ENCODE results near the gene MSL2. TPM values are rescaled to one million over a fixed set of nuclear protein-coding genes. Genes with fewer than 3 reads are reported as not detected.
A peak's percentile ranks its signal among the peaks of the same experiment; 100 is the strongest.

The MSL2 gene
- total RNA-seq, 2 experiments from 2014 or later, result 143 to 146 TPM

DNA sequence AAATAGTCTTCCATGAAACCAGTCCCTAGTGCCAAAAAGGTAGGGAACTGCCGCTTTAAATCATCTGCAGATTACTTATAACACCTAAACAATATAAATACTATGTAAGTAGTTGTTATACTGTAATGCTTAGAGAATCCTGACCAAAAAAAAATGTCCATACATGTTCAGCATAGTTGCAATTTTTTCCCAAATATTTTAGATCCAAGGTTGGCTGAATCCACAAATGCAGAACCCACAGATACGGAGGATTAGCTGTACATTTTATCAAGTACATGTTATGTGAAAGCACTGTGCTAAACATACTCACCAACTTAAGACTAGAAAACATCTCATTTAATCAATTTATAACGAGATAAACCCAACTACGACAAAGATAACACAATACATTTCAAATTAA, 9.3 kb downstream of the MSL2 start:
- Histone ChIP-seq H3K27me3 (ENCODE audit: control insufficient read depth in 1 of 2, insufficient read depth in 2 of 2, low read length in 2 of 2) (no peaks in the 10 kb centered on the region), H3K4me1 (ENCODE audit: insufficient read depth, low read length) (peaks cover 87% of the 10 kb centered on the region), H3K9me3 (ENCODE audit: control insufficient read depth in 1 of 2, insufficient read depth in 1 of 2, low read length in 2 of 2) (no peaks in the 10 kb centered on the region), H3K27ac (ENCODE audit: low read depth in 1 of 2, low read length in 2 of 2) (no peak overlapping the region), H3K36me3 (ENCODE audit: insufficient read depth, low read length) (no peaks in the 10 kb centered on the region), H3K4me3 (ENCODE audit: low read length) (no peak overlapping the region)
- ATAC-seq (ENCODE audit: poor library complexity), result no peak
- intact Hi-C loops (cut with DNase I, micrococcal nuclease), result loop anchor here in 1 of 2 experiments (1.0 kb wide), 1 partner anchor 7 kb away; no protein-coding TSS in a partner anchor
- Mint-ChIP-seq H3K4me1 (ENCODE audit: low read depth) (peaks cover 96% of the 10 kb centered on the region), H3K4me3 (peak overlapping the region; percentile 21), H3K27me3 (no peaks in the 10 kb centered on the region), H3K27ac (peak overlapping the region; percentile 15), H3K9me3 (no peaks in the 10 kb centered on the region), H3K36me3 (ENCODE audit: low read depth) (peaks cover 34% of the 10 kb centered on the region)
- POLR2A ChIA-PET, result interaction anchor here (1.0 to 4.7 kb wide), 4 partner anchors 8 to 675 kb away, joined by 3 to 22 read pairs (median 8); partner anchors contain the start of genes MSL2, NCK1 and STAG1
- DNase-seq, result no peak
- CTCF ChIA-PET, result interaction anchor here (0.7 to 1.6 kb wide), 2 partner anchors 9 to 427 kb away, joined by 3 to 4 read pairs; no protein-coding TSS in a partner anchor
- TF ChIP-seq, protein P1, sequence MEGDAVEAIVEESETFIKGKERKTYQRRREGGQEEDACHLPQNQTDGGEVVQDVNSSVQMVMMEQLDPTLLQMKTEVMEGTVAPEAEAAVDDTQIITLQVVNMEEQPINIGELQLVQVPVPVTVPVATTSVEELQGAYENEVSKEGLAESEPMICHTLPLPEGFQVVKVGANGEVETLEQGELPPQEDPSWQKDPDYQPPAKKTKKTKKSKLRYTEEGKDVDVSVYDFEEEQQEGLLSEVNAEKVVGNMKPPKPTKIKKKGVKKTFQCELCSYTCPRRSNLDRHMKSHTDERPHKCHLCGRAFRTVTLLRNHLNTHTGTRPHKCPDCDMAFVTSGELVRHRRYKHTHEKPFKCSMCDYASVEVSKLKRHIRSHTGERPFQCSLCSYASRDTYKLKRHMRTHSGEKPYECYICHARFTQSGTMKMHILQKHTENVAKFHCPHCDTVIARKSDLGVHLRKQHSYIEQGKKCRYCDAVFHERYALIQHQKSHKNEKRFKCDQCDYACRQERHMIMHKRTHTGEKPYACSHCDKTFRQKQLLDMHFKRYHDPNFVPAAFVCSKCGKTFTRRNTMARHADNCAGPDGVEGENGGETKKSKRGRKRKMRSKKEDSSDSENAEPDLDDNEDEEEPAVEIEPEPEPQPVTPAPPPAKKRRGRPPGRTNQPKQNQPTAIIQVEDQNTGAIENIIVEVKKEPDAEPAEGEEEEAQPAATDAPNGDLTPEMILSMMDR (IDR thresholded peaks at IDR 0.05), result no peak

DNA sequence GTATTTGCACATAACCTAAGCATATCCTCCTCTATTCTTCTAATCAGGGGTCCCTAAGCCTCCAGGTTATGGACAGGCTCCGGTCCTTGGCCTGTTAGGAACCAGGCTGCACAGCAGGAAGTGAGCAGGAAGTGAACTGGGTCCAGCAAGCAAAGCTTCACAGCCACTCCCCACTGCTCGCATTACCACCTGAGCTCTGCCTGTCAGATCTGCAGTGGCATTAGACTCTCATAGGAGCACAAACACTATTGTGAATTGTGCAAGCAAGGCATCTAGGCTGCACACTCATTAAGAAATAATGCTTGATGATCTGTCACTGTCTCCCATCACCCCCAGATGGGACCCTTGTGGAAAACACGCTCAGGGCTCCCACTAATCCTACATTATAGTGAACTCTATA, 9.8 kb downstream of the MSL2 start:
- Histone ChIP-seq H3K27me3 (ENCODE audit: control insufficient read depth in 1 of 2, insufficient read depth in 2 of 2, low read length in 2 of 2) (no peaks in the 10 kb centered on the region), H3K27ac (ENCODE audit: low read depth in 1 of 2, low read length in 2 of 2) (peak overlapping the region in 1 of 2 donors; percentile 24), H3K9me3 (ENCODE audit: control insufficient read depth in 1 of 2, insufficient read depth in 1 of 2, low read length in 2 of 2) (no peaks in the 10 kb centered on the region), H3K4me1 (ENCODE audit: insufficient read depth, low read length) (peaks cover 88% of the 10 kb centered on the region), H3K4me3 (ENCODE audit: low read length) (no peak overlapping the region), H3K36me3 (ENCODE audit: insufficient read depth, low read length) (no peaks in the 10 kb centered on the region)
- peak in 7 of 14 experiments; percentile 13 to 49 (median 37) for DNase-seq
- peaks cover 93% of the 10 kb centered on the region for H3K4me1 Mint-ChIP-seq (ENCODE audit: low read depth)
- CTCF ChIA-PET, result interaction anchor here (1.6 kb wide), 1 partner anchor 8 kb away, joined by 4 read pairs; no protein-coding TSS in a partner anchor
- H3K9me3 Mint-ChIP-seq, result no peaks in the 10 kb centered on the region
- TF ChIP-seq, protein P1 (IDR thresholded peaks at IDR 0.05), result no peak
- peak; percentile 52 for ATAC-seq (ENCODE audit: poor library complexity)
- peak overlapping the region; percentile 70 for H3K4me3 Mint-ChIP-seq
- POLR2A ChIA-PET, result interaction anchor here (1.1 to 4.7 kb wide), 3 partner anchors 8 to 566 kb away, joined by 3 to 22 read pairs (median 11); partner anchors contain the start of genes MSL2 and STAG1
- intact Hi-C loops (cut with DNase I, micrococcal nuclease), result loop anchor here in 1 of 2 experiments (1.0 kb wide), 1 partner anchor 8 kb away; no protein-coding TSS in a partner anchor
- H3K27ac Mint-ChIP-seq, result peak overlapping the region; percentile 30
- H3K36me3 Mint-ChIP-seq (ENCODE audit: low read depth), result peaks cover 29% of the 10 kb centered on the region
- no peaks in the 10 kb centered on the region for H3K27me3 Mint-ChIP-seq

DNA sequence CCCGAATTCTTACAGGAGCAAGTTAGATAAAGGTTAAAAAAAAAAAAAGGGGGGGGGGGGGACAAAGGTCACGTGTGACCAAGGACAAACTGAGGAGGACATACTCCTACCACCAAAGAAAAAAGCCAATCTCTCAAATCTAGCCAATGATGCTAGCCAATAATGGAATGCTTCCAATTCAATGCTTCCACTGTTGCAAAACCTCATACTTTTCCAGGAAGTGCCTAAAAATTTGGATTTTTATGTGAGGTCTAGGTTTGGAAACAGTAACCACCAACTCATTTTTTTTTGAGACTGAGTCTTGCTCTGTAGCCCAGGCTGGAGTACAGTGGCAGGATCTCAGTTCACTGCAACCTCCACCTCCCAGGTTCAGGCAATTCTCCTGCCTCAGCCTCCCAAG, 11.4 kb downstream of the MSL2 start:
- peaks cover 83% of the 10 kb centered on the region for H3K4me1 ChIP-seq (ENCODE audit: insufficient read depth, low read length)
- Mint-ChIP-seq H3K27me3 (no peaks in the 10 kb centered on the region), H3K9me3 (no peaks in the 10 kb centered on the region), H3K4me1 (ENCODE audit: low read depth) (peaks cover 91% of the 10 kb centered on the region), H3K27ac (no peak overlapping the region), H3K36me3 (ENCODE audit: low read depth) (peaks cover 22% of the 10 kb centered on the region), H3K4me3 (peak overlapping the region; percentile 45)
- no peak overlapping the region for H3K27ac ChIP-seq (ENCODE audit: low read depth in 1 of 2, low read length in 2 of 2)
- TF ChIP-seq, protein P1 (IDR thresholded peaks at IDR 0.05), result no peak
- ChIA-PET CTCF (interaction anchor here (0.6 kb wide), 1 partner anchor 60 kb away, joined by 3 read pairs; no protein-coding TSS in a partner anchor), POLR2A (interaction anchor here (2.2 to 4.7 kb wide), 2 partner anchors 10 to 12 kb away, joined by 11 to 22 read pairs; partner anchors contain the start of gene MSL2)
- no peak for DNase-seq
- intact Hi-C loops (cut with DNase I, micrococcal nuclease), result no loop called here
- no peaks in the 10 kb centered on the region for H3K36me3 ChIP-seq (ENCODE audit: insufficient read depth, low read length)
- no peaks in the 10 kb centered on the region for H3K27me3 ChIP-seq (ENCODE audit: control insufficient read depth in 1 of 2, insufficient read depth in 2 of 2, low read length in 2 of 2)
- ATAC-seq (ENCODE audit: poor library complexity), result no peak
- no peaks in the 10 kb centered on the region for H3K9me3 ChIP-seq (ENCODE audit: control insufficient read depth in 1 of 2, insufficient read depth in 1 of 2, low read length in 2 of 2)
- H3K4me3 ChIP-seq (ENCODE audit: low read length), result no peak overlapping the region
